Mammary epithelial cell (primary cell): ENCODE results near the gene DNAJC9.

ENCODE experiments used
- EZH2 ChIP-seq: IDR thresholded peaks from 2 replicates; pipeline ENCODE4 v1.6.1; 2012; ENCODE audit warnings: low read length, inconsistent platforms, borderline replicate concordance
- TF ChIP-seq, protein P1 (sequence below), 2 donors: IDR thresholded peaks in 1 of 2; conservative IDR thresholded peaks in 1 of 2; 2 replicates each; pipeline ENCODE4 v1.5.1; 2011 to 2012; ENCODE audit warnings: inconsistent platforms in 2 of 2, low read length in 2 of 2, mild to moderate bottlenecking in 2 of 2, control low read depth in 1 of 2, low read depth in 1 of 2; ENCODE audit not compliant: insufficient read depth in 1 of 2; ENCODE audit errors: extremely low read depth in 1 of 2

GRCh38 chr10:73263693-73264347 is 16.8 kb upstream of the DNAJC9 start:
- TF ChIP-seq, protein P1, sequence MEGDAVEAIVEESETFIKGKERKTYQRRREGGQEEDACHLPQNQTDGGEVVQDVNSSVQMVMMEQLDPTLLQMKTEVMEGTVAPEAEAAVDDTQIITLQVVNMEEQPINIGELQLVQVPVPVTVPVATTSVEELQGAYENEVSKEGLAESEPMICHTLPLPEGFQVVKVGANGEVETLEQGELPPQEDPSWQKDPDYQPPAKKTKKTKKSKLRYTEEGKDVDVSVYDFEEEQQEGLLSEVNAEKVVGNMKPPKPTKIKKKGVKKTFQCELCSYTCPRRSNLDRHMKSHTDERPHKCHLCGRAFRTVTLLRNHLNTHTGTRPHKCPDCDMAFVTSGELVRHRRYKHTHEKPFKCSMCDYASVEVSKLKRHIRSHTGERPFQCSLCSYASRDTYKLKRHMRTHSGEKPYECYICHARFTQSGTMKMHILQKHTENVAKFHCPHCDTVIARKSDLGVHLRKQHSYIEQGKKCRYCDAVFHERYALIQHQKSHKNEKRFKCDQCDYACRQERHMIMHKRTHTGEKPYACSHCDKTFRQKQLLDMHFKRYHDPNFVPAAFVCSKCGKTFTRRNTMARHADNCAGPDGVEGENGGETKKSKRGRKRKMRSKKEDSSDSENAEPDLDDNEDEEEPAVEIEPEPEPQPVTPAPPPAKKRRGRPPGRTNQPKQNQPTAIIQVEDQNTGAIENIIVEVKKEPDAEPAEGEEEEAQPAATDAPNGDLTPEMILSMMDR (conservative IDR thresholded peaks at IDR 0.05 in 1 of 2, IDR thresholded peaks at IDR 0.05 in 1 of 2; ENCODE audit: extremely low read depth in 1 of 2, insufficient read depth in 1 of 2, low read depth in 1 of 2, low read length in 2 of 2), result peak; percentile 59 to 65
- no peak for TF ChIP-seq EZH2
